ENCODE results near the gene SEMA3A.

DNA sequence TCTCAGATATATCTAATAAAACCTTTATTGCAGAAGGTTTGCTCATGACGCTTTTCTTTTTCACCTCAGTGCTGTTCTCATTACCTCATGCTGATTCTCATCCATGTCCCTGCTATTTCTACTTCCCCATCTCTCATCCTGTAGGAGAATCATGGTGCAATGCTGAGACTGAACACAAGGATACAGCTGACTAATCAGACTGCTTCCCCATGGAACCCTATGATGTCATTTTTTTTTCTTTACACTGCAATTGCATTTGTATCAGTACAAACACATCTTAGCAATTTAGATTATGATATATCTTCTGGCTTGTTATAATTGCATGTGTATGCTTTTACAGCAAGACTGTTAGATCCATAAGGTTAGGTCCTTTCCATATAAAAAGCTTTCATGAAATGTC is 93.7 kb downstream of the SEMA3A start:
- TF ChIP-seq, protein P1, sequence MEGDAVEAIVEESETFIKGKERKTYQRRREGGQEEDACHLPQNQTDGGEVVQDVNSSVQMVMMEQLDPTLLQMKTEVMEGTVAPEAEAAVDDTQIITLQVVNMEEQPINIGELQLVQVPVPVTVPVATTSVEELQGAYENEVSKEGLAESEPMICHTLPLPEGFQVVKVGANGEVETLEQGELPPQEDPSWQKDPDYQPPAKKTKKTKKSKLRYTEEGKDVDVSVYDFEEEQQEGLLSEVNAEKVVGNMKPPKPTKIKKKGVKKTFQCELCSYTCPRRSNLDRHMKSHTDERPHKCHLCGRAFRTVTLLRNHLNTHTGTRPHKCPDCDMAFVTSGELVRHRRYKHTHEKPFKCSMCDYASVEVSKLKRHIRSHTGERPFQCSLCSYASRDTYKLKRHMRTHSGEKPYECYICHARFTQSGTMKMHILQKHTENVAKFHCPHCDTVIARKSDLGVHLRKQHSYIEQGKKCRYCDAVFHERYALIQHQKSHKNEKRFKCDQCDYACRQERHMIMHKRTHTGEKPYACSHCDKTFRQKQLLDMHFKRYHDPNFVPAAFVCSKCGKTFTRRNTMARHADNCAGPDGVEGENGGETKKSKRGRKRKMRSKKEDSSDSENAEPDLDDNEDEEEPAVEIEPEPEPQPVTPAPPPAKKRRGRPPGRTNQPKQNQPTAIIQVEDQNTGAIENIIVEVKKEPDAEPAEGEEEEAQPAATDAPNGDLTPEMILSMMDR (IDR thresholded peaks at IDR 0.05; ENCODE audit: poor library complexity, severe bottlenecking): peak; percentile 33
- TF ChIP-seq POLR2AphosphoS5 (IDR thresholded peaks at IDR 0.05) (no peak), EP300 (conservative IDR thresholded peaks at IDR 0.05; ENCODE audit: poor library complexity, severe bottlenecking) (no peak), EZH2 (IDR thresholded peaks at IDR 0.05; ENCODE audit: borderline replicate concordance, insufficient read depth, low read length, poor library complexity, severe bottlenecking) (no peak), RAD21 (conservative IDR thresholded peaks at IDR 0.05) (no peak), SMC3 (conservative IDR thresholded peaks at IDR 0.05; ENCODE audit: poor library complexity) (no peak)
- TF ChIP-seq, protein P2, sequence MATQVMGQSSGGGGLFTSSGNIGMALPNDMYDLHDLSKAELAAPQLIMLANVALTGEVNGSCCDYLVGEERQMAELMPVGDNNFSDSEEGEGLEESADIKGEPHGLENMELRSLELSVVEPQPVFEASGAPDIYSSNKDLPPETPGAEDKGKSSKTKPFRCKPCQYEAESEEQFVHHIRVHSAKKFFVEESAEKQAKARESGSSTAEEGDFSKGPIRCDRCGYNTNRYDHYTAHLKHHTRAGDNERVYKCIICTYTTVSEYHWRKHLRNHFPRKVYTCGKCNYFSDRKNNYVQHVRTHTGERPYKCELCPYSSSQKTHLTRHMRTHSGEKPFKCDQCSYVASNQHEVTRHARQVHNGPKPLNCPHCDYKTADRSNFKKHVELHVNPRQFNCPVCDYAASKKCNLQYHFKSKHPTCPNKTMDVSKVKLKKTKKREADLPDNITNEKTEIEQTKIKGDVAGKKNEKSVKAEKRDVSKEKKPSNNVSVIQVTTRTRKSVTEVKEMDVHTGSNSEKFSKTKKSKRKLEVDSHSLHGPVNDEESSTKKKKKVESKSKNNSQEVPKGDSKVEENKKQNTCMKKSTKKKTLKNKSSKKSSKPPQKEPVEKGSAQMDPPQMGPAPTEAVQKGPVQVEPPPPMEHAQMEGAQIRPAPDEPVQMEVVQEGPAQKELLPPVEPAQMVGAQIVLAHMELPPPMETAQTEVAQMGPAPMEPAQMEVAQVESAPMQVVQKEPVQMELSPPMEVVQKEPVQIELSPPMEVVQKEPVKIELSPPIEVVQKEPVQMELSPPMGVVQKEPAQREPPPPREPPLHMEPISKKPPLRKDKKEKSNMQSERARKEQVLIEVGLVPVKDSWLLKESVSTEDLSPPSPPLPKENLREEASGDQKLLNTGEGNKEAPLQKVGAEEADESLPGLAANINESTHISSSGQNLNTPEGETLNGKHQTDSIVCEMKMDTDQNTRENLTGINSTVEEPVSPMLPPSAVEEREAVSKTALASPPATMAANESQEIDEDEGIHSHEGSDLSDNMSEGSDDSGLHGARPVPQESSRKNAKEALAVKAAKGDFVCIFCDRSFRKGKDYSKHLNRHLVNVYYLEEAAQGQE (IDR thresholded peaks at IDR 0.05; ENCODE audit: borderline replicate concordance): no peak

Data from neural cell (in vitro differentiated cells).